Heart left ventricle (tissue), 16 donors: ENCODE measurements around the gene DPP10. TPM values are rescaled to one million over a fixed set of nuclear protein-coding genes. Genes with fewer than 3 reads are reported as not detected.

Experiments
- ATAC-seq, 4 donors: fragments of 200-7000 bp; cut with Tn5 transposase; one replicate each; pipeline ENCODE4 v1.9.1; 2020 to 2022; ENCODE audit warnings: moderate library complexity in 4 of 4, mild to moderate bottlenecking in 3 of 4, moderate number of reproducible peaks in 1 of 4
- DNase-seq, 5 donors: peaks; one replicate each; pipeline ENCODE4 v3.0.0-alpha.2; 2020
- H3K27ac ChIP-seq, 12 donors: fragments of 200-600 bp; sonication (generic) in 4 of 12; one replicate each; pipeline versions ENCODE4 v1.5.0 to v1.8.0; 2016 to 2022; ENCODE audit warnings: mild to moderate bottlenecking in 2 of 12
- H3K27me3 ChIP-seq, 9 donors: fragments of 200-600 bp; sonication (generic) in 2 of 9; one replicate each; pipeline versions ENCODE4 v1.5.1 to v1.8.0; 2016 to 2022; ENCODE audit warnings: mild to moderate bottlenecking in 3 of 9
- H3K36me3 ChIP-seq, 9 donors: fragments of 200-600 bp; sonication (generic) in 2 of 9; one replicate each; pipeline versions ENCODE4 v1.5.0 to v1.8.0; 2018 to 2022; ENCODE audit warnings: mild to moderate bottlenecking in 2 of 9
- H3K4me1 ChIP-seq, 12 donors: fragments of 200-600 bp; sonication (generic) in 4 of 12; one replicate each; pipeline versions ENCODE4 v1.5.0 to v1.8.0; 2016 to 2022; ENCODE audit warnings: mild to moderate bottlenecking in 3 of 12
- H3K4me3 ChIP-seq, 12 donors: fragments of 200-600 bp; sonication (generic) in 4 of 12; one replicate each; pipeline versions ENCODE4 v1.5.0 to v1.8.0; 2017 to 2022; ENCODE audit warnings: mild to moderate bottlenecking in 9 of 12, moderate library complexity in 4 of 12
- H3K9me3 ChIP-seq, 12 donors: fragments of 200-600 bp; sonication (generic) in 4 of 12; one replicate each; pipeline versions ENCODE4 v1.5.0 to v1.8.0; 2016 to 2022; ENCODE audit warnings: mild to moderate bottlenecking in 1 of 12
- POLR2A ChIP-seq, 2 donors: fragments of 450-650 bp; IDR thresholded peaks; one replicate each; pipeline ENCODE4 v1.6.1; 2017; ENCODE audit warnings: antibody characterized with exemption in 2 of 2, mild to moderate bottlenecking in 2 of 2, moderate library complexity in 2 of 2
- WGBS, 4 donors: extraction: QIAGEN DNeasy Blood & Tissue Kit in 2 of 4; methylation state at CpG; one replicate each; pipeline versions ENCODE4 v1.1.5 to v1.1.7; 2013 to 2018; 5-methylcytosine and 5-hydroxymethylcytosine counted together
- intact Hi-C, 10 donors: fragments of 100-400 bp; cut with DNase I; formaldehyde crosslinking; loops; one replicate each; pipeline versions ENCODE4 v1.11.1 to v1.14.2; 2022
- polyA plus RNA-seq, 2 donors: library from polyadenylated mRNA; stranded (reverse); fragments of 200-250 nt; gene quantifications; one replicate each; pipeline ENCODE4 v1.2.3, GENCODE V29; 2013
- total RNA-seq, 9 donors: library from RNA; depleted of rRNA in 2 of 9; stranded (reverse); fragments of >200 nt in 2 of 9; fragmentation: NEBNext Ultra II Directional in 3 of 9; extraction: Animal tissue kit (Norgen Biotek cat#: 25700) in 3 of 9; gene quantifications; one replicate each; pipeline versions ENCODE4 v1.1.0 to v1.2.4, GENCODE V29; 2016 to 2023
- TF ChIP-seq, protein P1 (sequence below), 12 donors: fragments of 200-600 bp; sonication (generic) in 4 of 12; IDR thresholded peaks; one replicate each; pipeline versions ENCODE4 v1.5.0 to v1.8.0; 2018 to 2022; ENCODE audit warnings: antibody characterized with exemption in 12 of 12, mild to moderate bottlenecking in 5 of 12
- donor health status: ischemic (EF 13 %, LVEDD 7.1; RV severe dilation, severe dysfunction).
- donor health status: healthy with polysubstance abuse.
- donor health status: DM: no; HTN: yes; CAD: no.
- donor health status: DM: no; HTN: no; CAD: no.
- donor health status: ischemic (EF 25% LVEDD 6.9; RV normal size, moderate dysfunction).
- donor health status: ischemic (EF 25% LVEDD 5.7; RV mildly dilated, moderate dysfunction).
- donor health status: healthy.
- donor health status: DM: yes; HTN: yes; CAD: no.
- donor health status: ischemic (EF 35%, LVEDD 5.7; RV mildly dilated, moderate dysfunction).
- donor health status: nonischemic (EF 11% LVEDD 7.7; RV severe dilation, severe dysfunction).
- donor health status: DM: yes; HTN: yes; CAD: no.
- donor health status: PGD.
- donor health status: ischemic (EF 29% LVEDD 5.4; RV normal size, mild dysfunction).
- donor health status: nonischemic (EF 23%, LVEDD 6.1; RV moderate dilation, normal function).

Gene DPP10
- total and polyA plus RNA-seq, 11 donors = 0.88 TPM; not detected in 10

DNA sequence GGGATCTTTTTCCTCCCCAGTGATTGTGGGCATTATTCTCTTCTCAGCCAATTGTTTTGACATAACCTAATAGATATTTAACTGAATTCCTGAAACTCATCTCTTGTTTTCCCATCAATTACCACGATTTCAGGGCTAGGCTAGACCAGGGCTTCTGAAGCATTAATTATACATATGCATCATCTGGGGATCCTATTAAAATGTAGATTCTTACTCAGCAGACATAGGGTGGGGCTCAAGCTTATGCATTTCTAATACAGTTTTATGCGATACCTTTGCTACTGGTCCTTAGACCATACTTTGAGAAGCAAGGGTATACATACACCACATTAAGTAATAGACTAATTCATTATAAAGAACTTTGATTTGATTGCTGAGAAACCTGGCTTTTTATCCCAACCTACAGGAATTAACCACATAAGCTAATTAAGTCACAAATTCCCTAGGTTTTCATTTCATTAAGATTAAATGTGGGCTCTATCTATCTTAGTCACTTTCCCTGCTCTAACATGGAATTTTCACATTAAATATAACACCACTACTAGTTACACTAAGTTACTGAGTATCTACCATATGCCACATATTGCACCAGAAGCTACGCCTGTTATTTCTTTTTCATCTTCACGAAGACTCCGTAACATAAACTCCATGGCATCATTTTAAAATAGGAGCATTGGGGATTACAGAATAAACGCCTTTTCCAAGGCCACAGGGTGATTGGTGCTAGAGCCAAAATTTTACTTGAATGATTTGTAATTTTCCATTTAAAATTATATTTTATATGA is 417.5 kb downstream of the DPP10 start:
- intact Hi-C loops = no loop called here
- no peak overlapping the region for H3K4me3 ChIP-seq
- H3K36me3 ChIP-seq = no peaks in the 10 kb centered on the region
- no peaks in the 10 kb centered on the region for H3K27me3 ChIP-seq
- H3K27ac ChIP-seq = no peak overlapping the region
- no peaks in the 10 kb centered on the region for H3K9me3 ChIP-seq
- ATAC-seq (no peak), DNase-seq (no peak)
- no peaks in the 10 kb centered on the region for H3K4me1 ChIP-seq
- no peak for TF ChIP-seq POLR2A (IDR thresholded peaks at IDR 0.05)
- WGBS, 4 donors = 65 to 86% (median 72%) methylated on average over 6 of the region's 6 CpGs

DNA sequence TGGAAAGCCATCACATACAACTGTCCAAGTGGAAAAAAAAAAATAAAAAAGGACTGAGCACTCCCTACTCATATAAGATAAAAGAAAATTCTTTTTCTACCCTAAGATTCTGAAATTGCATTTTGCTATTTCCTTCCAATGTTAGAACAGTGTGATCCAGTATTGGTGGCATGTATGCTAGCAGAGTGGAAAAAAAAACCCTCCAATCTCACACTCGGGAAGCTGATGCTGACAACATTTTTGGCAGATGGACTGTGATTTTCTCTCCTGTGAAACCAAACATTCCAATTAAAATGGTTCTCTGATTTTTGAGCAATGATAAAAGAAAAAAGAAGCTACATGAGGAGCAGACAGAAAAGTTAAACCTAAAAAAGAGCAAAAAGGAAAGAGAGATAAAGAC is 419.8 kb downstream of the DPP10 start:
- ATAC-seq (no peak), DNase-seq (no peak)
- H3K36me3 ChIP-seq = no peaks in the 10 kb centered on the region
- no peak overlapping the region for H3K27ac ChIP-seq
- no peak overlapping the region for H3K4me3 ChIP-seq
- 35 to 46% (median 42%) methylated on average over 1 of the region's 1 CpG for WGBS, 4 donors
- intact Hi-C loops = no loop called here
- TF ChIP-seq POLR2A (IDR thresholded peaks at IDR 0.05) = no peak
- H3K9me3 ChIP-seq = no peaks in the 10 kb centered on the region
- no peaks in the 10 kb centered on the region for H3K4me1 ChIP-seq
- H3K27me3 ChIP-seq = no peaks in the 10 kb centered on the region

DNA sequence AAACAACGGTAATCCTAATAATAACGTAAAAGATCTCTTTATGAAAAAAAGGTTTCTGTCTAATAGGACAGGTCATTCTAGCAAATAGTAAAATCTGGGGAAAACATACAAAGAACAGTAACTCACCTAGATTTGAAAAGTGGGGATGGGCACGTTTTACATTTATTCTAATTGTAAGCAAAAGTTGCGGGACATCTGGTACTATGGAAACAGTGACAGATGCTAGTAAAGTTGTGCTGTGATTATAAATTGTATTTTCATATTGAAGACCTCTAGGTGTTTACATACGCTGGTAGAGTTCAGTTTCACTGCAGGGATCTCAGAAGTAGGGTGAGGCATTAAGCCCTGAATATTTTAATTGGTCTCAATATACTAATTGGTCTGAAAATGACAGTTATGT is 422.5 kb downstream of the DPP10 start:
- no peak for DNase-seq
- TF ChIP-seq POLR2A (IDR thresholded peaks at IDR 0.05) = no peak
- TF ChIP-seq, protein P1, sequence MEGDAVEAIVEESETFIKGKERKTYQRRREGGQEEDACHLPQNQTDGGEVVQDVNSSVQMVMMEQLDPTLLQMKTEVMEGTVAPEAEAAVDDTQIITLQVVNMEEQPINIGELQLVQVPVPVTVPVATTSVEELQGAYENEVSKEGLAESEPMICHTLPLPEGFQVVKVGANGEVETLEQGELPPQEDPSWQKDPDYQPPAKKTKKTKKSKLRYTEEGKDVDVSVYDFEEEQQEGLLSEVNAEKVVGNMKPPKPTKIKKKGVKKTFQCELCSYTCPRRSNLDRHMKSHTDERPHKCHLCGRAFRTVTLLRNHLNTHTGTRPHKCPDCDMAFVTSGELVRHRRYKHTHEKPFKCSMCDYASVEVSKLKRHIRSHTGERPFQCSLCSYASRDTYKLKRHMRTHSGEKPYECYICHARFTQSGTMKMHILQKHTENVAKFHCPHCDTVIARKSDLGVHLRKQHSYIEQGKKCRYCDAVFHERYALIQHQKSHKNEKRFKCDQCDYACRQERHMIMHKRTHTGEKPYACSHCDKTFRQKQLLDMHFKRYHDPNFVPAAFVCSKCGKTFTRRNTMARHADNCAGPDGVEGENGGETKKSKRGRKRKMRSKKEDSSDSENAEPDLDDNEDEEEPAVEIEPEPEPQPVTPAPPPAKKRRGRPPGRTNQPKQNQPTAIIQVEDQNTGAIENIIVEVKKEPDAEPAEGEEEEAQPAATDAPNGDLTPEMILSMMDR (IDR thresholded peaks at IDR 0.05) = no peak
- Histone ChIP-seq H3K36me3 (no peaks in the 10 kb centered on the region), H3K9me3 (no peaks in the 10 kb centered on the region), H3K4me1 (no peaks in the 10 kb centered on the region), H3K27me3 (no peaks in the 10 kb centered on the region), H3K27ac (no peak overlapping the region), H3K4me3 (no peak overlapping the region)
- ATAC-seq = no peak
- 79 to 82% (median 81%) methylated on average over 5 of the region's 5 CpGs for WGBS, 4 donors
- intact Hi-C loops = no loop called here

DNA sequence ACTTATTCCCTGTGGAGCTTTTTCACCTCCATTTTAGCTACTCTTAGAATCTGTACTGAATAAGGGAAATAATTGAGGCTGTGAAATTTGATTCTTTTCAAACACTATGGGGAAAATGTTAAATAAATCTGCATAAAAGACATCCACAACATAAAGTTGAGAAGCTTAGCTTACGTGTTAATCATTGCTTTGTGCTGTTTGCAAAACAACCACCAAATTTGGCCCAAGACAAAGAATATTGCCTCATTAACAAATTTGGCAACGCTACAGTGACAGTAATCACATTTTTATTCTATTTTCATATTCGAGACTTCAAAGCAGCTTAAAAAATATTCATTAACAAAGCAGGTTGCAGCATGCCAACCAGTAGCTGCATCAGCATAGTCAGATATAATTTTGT is 437.6 kb downstream of the DPP10 start:
- H3K36me3 ChIP-seq = no peaks in the 10 kb centered on the region
- intact Hi-C loops = no loop called here
- DNase-seq (no peak), ATAC-seq (no peak)
- no peaks in the 10 kb centered on the region for H3K27me3 ChIP-seq
- no peak for TF ChIP-seq POLR2A (IDR thresholded peaks at IDR 0.05)
- TF ChIP-seq, protein P1 (IDR thresholded peaks at IDR 0.05) = no peak
- H3K9me3 ChIP-seq = no peaks in the 10 kb centered on the region
- H3K4me1 ChIP-seq = no peaks in the 10 kb centered on the region
- H3K4me3 ChIP-seq = no peak overlapping the region
- no peak overlapping the region for H3K27ac ChIP-seq
- 58 to 76% (median 66%) methylated on average over 3 of the region's 3 CpGs for WGBS, 4 donors

DNA sequence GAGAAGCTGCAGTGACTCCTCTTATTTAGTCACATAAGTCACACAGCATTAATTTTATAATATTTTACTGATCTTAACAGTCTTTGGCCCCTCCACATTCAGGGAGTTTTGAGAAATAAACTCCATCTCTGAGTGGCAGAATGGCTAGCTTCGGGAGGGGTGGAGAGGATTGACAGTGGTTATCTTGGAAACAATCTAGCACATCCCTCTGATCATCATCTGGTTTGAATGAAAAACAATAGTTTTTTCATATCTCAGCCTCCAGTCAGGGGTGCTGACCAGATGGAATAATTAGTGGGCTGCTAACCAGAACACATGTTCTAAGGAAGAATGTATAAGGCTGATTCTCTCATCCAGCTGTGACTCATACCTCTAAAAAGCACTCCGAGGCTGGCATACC is 477.5 kb downstream of the DPP10 start:
- TF ChIP-seq POLR2A (IDR thresholded peaks at IDR 0.05) = no peak
- TF ChIP-seq, protein P1 (IDR thresholded peaks at IDR 0.05) = no peak

More for the DNA sequence above, 477.5 kb downstream of the DPP10 start:
- ATAC-seq (no peak), DNase-seq (no peak)
- intact Hi-C loops = no loop called here
- H3K27me3 ChIP-seq = no peaks in the 10 kb centered on the region
- no peak overlapping the region for H3K4me3 ChIP-seq
- no peaks in the 10 kb centered on the region for H3K4me1 ChIP-seq
- peaks cover 0 to 14% (median 3%) of the 10 kb centered on the region in 12 donors for H3K9me3 ChIP-seq
- H3K27ac ChIP-seq = no peak overlapping the region
- WGBS, 4 donors = 37 to 45% (median 44%) methylated on average over 2 of the region's 2 CpGs
- no peaks in the 10 kb centered on the region for H3K36me3 ChIP-seq
